CD14-positive monocyte (primary cell): ENCODE data around the gene BSDC1. TPM values are rescaled to one million over a fixed set of nuclear protein-coding genes. Genes with fewer than 3 reads are reported as not detected.

ENCODE experiments used
- DNase-seq, 3 donors: peaks; one replicate each; pipeline ENCODE4 v3.0.0-alpha.2; 2011 to 2022
- H2AFZ ChIP-seq: 2 replicates; pipeline ENCODE4 v1.6.0; 2012; ENCODE audit warnings: mild to moderate bottlenecking, low read depth, low read length, inconsistent platforms; ENCODE audit not compliant: insufficient read depth, poor library complexity, severe bottlenecking
- H3K27ac ChIP-seq, 2 donors: 1 replicate in 1 of 2; 2 replicates in 1 of 2; pipeline ENCODE4 v1.5.1; 2012 to 2013; ENCODE audit warnings: low read length in 2 of 2, control low read depth in 1 of 2, inconsistent platforms in 1 of 2, low read depth in 1 of 2, mild to moderate bottlenecking in 1 of 2
- H3K27me3 ChIP-seq, 2 donors: one replicate each; pipeline versions ENCODE4 v1.6.0 to v1.6.1; 2011 to 2013; ENCODE audit warnings: low read length in 2 of 2; ENCODE audit not compliant: control insufficient read depth in 2 of 2, insufficient read depth in 2 of 2
- H3K36me3 ChIP-seq, 2 donors: replicated peaks in 1 of 2; 1 replicate in 1 of 2; 2 replicates in 1 of 2; pipeline versions ENCODE4 v1.5.1 to v1.6.1; 2012 to 2013; ENCODE audit warnings: low read length in 2 of 2, control low read depth in 1 of 2, inconsistent platforms in 1 of 2, mild to moderate bottlenecking in 1 of 2; ENCODE audit not compliant: insufficient read depth in 2 of 2, control insufficient read depth in 1 of 2
- H3K4me1 ChIP-seq, 2 donors: 1 replicate in 1 of 2; 2 replicates in 1 of 2; pipeline versions ENCODE4 v1.5.1 to v1.6.1; 2012 to 2013; ENCODE audit warnings: low read length in 2 of 2, control low read depth in 1 of 2, inconsistent platforms in 1 of 2, mild to moderate bottlenecking in 1 of 2, moderate library complexity in 1 of 2; ENCODE audit not compliant: insufficient read depth in 2 of 2, control insufficient read depth in 1 of 2
- H3K4me2 ChIP-seq: replicated peaks from 2 replicates; pipeline ENCODE3; 2012; ENCODE audit warnings: low read length, moderate library complexity, mild to moderate bottlenecking; ENCODE audit not compliant: poor library complexity, severe bottlenecking; ENCODE audit errors: extremely low read depth
- H3K4me3 ChIP-seq, 3 experiments: fragments of 200-600 bp in 1 of 3; sonication (generic) in 1 of 3; replicated peaks in 1 of 3; 1 replicate in 2 of 3; 2 replicates in 1 of 3; pipeline ENCODE4 v1.5.1; 2011 to 2013; ENCODE audit warnings: low read length in 3 of 3, mild to moderate bottlenecking in 3 of 3, control low read depth in 2 of 3, low read depth in 2 of 3, inconsistent platforms in 1 of 3, moderate library complexity in 1 of 3
- H3K79me2 ChIP-seq: 2 replicates; pipeline ENCODE4 v1.6.0; 2012; ENCODE audit warnings: mild to moderate bottlenecking, control low read depth, inconsistent platforms, low read length, moderate library complexity; ENCODE audit not compliant: insufficient read depth
- H3K9ac ChIP-seq: 2 replicates; pipeline ENCODE4 v1.6.0; 2017; ENCODE audit warnings: low read length, mild to moderate bottlenecking; ENCODE audit not compliant: insufficient read depth, poor library complexity, severe bottlenecking
- H3K9me3 ChIP-seq, 2 donors: replicated peaks in 1 of 2; 1 replicate in 1 of 2; 2 replicates in 1 of 2; pipeline versions ENCODE4 v1.5.1 to v1.6.1; 2012 to 2013; ENCODE audit warnings: low read length in 2 of 2, control low read depth in 1 of 2; ENCODE audit not compliant: control insufficient read depth in 1 of 2, insufficient read depth in 1 of 2
- H4K20me1 ChIP-seq: 2 replicates; pipeline ENCODE4 v1.6.0; 2012; ENCODE audit warnings: mild to moderate bottlenecking, low read length, control low read depth, moderate library complexity; ENCODE audit not compliant: insufficient read depth
- H3K27ac Mint-ChIP-seq, 7 donors: one replicate each; pipeline ENCODE4 v1.8.0; 2020; ENCODE audit warnings: mild to moderate bottlenecking in 7 of 7, mixed read lengths in 7 of 7, moderate library complexity in 6 of 7, inconsistent platforms in 2 of 7
- H3K27me3 Mint-ChIP-seq, 3 donors: one replicate each; pipeline ENCODE4 v1.8.0; 2021 to 2022; ENCODE audit warnings: low read depth in 3 of 3, mild to moderate bottlenecking in 3 of 3, mixed read lengths in 3 of 3, moderate library complexity in 3 of 3, inconsistent platforms in 1 of 3
- H3K36me3 Mint-ChIP-seq, 2 donors: one replicate each; pipeline ENCODE4 v1.8.0; 2020; ENCODE audit warnings: mixed read lengths in 2 of 2, inconsistent platforms in 1 of 2, mild to moderate bottlenecking in 1 of 2
- H3K4me1 Mint-ChIP-seq: one replicate; pipeline ENCODE4 v1.8.0; 2020; ENCODE audit warnings: mild to moderate bottlenecking, mixed read lengths
- H3K4me3 Mint-ChIP-seq, 2 donors: one replicate each; pipeline ENCODE4 v1.8.0; 2020; ENCODE audit warnings: mild to moderate bottlenecking in 2 of 2, mixed read lengths in 2 of 2, moderate library complexity in 1 of 2
- H3K9me3 Mint-ChIP-seq, 7 donors: one replicate each; pipeline ENCODE4 v1.8.0; 2020 to 2022; ENCODE audit warnings: mixed read lengths in 7 of 7, mild to moderate bottlenecking in 6 of 7, moderate library complexity in 6 of 7, inconsistent platforms in 2 of 7
- WGBS: methylation state at CpG from one replicate; pipeline ENCODE4 v1.1.5; 2013; ENCODE audit warnings: missing lambda C conversion rate; ENCODE audit not compliant: insufficient coverage; 5-methylcytosine and 5-hydroxymethylcytosine counted together
- intact Hi-C, 2 donors: fragments of 100-400 bp; cut with micrococcal nuclease; formaldehyde crosslinking; loops; one replicate each; pipeline versions ENCODE4 v1.15.0 to v1.15.1; 2023
- polyA plus RNA-seq, 3 donors: library from polyadenylated mRNA; depleted of rRNA in 1 of 3; unstranded in 2 of 3; stranded (reverse) in 1 of 3; fragments of 300-500 nt in 2 of 3; fragments of >200 nt in 1 of 3; fragmentation: Illumina TruSeq in 2 of 3; gene quantifications; 1 replicate in 2 of 3; 2 replicates in 1 of 3; pipeline ENCODE4 v1.2.3, GENCODE V29; 2012 to 2021
- TF ChIP-seq, protein P1 (sequence below): fragments of 200-600 bp; IDR thresholded peaks from one replicate; pipeline ENCODE4 v1.8.0; 2022; ENCODE audit warnings: antibody characterized with exemption, mild to moderate bottlenecking

Gene BSDC1
- polyA plus RNA-seq, 3 donors: 19.0 to 42.4 (median 23.7) TPM

DNA sequence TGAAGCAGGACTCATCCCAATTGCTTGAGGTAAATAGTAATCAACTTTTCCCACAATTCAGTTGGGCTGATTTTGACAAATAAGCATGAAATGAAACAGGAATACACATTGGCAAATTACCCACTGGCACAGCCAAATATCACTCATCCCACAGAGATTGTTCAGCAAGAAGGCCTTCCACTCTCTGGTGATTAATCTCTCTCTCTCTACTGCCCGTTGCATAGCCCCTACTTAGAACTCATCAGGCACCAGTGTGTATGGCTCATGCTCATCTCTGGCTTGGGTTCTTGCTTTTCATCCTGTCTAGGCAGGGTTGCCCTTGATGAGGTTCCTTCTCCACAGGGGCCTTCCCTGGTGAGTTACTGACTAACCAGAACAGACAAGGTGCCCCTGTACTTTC is 1.1 kb downstream of the BSDC1 start:
- intact Hi-C loops: loop anchor here in 1 of 2 donors (5.0 to 10.0 kb wide), 6 partner anchors 41 to 1678 kb away; partner anchors contain the start of genes EIF3I, MARCKSL1, S100PBP and TMEM234
- H3K36me3 Mint-ChIP-seq: peaks cover 2 to 3% of the 10 kb centered on the region in 2 donors
- TF ChIP-seq, protein P1, sequence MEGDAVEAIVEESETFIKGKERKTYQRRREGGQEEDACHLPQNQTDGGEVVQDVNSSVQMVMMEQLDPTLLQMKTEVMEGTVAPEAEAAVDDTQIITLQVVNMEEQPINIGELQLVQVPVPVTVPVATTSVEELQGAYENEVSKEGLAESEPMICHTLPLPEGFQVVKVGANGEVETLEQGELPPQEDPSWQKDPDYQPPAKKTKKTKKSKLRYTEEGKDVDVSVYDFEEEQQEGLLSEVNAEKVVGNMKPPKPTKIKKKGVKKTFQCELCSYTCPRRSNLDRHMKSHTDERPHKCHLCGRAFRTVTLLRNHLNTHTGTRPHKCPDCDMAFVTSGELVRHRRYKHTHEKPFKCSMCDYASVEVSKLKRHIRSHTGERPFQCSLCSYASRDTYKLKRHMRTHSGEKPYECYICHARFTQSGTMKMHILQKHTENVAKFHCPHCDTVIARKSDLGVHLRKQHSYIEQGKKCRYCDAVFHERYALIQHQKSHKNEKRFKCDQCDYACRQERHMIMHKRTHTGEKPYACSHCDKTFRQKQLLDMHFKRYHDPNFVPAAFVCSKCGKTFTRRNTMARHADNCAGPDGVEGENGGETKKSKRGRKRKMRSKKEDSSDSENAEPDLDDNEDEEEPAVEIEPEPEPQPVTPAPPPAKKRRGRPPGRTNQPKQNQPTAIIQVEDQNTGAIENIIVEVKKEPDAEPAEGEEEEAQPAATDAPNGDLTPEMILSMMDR: no peak
- H3K4me1 Mint-ChIP-seq: peaks cover 21% of the 10 kb centered on the region
- no peaks in the 10 kb centered on the region for H3K27me3 ChIP-seq
- H3K79me2 ChIP-seq: peaks cover 45% of the 10 kb centered on the region
- peaks cover 0 to 2% (median 0%) of the 10 kb centered on the region in 3 donors for H3K27me3 Mint-ChIP-seq
- H3K9me3 Mint-ChIP-seq: peaks cover 0 to 4% (median 0%) of the 10 kb centered on the region in 7 donors
- no peaks in the 10 kb centered on the region for H3K9me3 ChIP-seq
- peak overlapping the region in 6 of 7 donors; percentile 99 to 100 (median 100) for H3K27ac Mint-ChIP-seq
- H2AFZ ChIP-seq: no peak overlapping the region
- peaks cover 16% of the 10 kb centered on the region for H4K20me1 ChIP-seq
- peak overlapping the region in 1 of 3 experiments; percentile 94 for H3K4me3 ChIP-seq
- DNase-seq: peak in 1 of 3 donors; percentile 20
- H3K4me1 ChIP-seq: peaks cover 24 to 32% of the 10 kb centered on the region in 2 donors
- H3K4me3 Mint-ChIP-seq: peak overlapping the region; percentile 98 to 100
- H3K36me3 ChIP-seq: peaks cover 24 to 35% of the 10 kb centered on the region in 2 donors
- 56% methylated on average over 1 of the region's 1 CpG for WGBS
- H3K9ac ChIP-seq: no peak overlapping the region
- peak overlapping the region; percentile 78 for H3K4me2 ChIP-seq
- peak overlapping the region in 1 of 2 donors; percentile 90 for H3K27ac ChIP-seq

DNA sequence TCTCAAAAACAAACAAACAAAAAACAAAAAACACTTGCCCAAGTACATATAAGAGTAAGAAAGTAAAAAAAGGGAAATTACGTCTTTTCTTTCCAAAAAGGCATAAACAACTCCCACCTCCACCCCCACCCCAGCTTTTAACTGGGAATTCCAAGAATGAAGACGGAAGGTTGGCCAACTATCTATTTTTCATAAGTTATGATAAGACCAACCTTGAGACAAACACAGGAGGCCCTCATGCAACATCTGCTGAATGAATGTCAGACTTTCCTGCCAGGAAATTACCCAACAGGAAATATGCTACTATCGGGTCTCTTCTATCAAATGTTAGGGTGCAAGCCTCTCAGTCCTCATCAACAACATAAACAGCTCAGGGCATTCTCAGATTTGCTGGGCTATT is 1.9 kb downstream of the BSDC1 start:
- peak overlapping the region in 5 of 7 donors; percentile 0 to 99 (median 59) for H3K27ac Mint-ChIP-seq
- peak overlapping the region in 1 of 3 experiments; percentile 14 for H3K4me3 ChIP-seq

More for the DNA sequence above, 1.9 kb downstream of the BSDC1 start:
- Mint-ChIP-seq H3K9me3 (peaks cover 0 to 4% (median 0%) of the 10 kb centered on the region in 7 donors), H3K36me3 (peaks cover 2 to 5% of the 10 kb centered on the region in 2 donors), H3K27me3 (no peaks in the 10 kb centered on the region), H3K4me3 (no peak overlapping the region), H3K4me1 (peaks cover 21% of the 10 kb centered on the region)
- peak overlapping the region in 1 of 2 donors; percentile 90 for H3K27ac ChIP-seq
- peaks cover 21% of the 10 kb centered on the region for H4K20me1 ChIP-seq
- no peaks in the 10 kb centered on the region for H3K9me3 ChIP-seq
- H2AFZ ChIP-seq: no peak overlapping the region
- peaks cover 45% of the 10 kb centered on the region for H3K79me2 ChIP-seq
- H3K4me1 ChIP-seq: peaks cover 24 to 32% of the 10 kb centered on the region in 2 donors
- no peak for DNase-seq
- H3K4me2 ChIP-seq: no peak overlapping the region
- TF ChIP-seq, protein P1: no peak
- no peaks in the 10 kb centered on the region for H3K27me3 ChIP-seq
- WGBS: 0% methylated on average over 1 of the region's 3 CpGs
- peaks cover 30 to 43% of the 10 kb centered on the region in 2 donors for H3K36me3 ChIP-seq
- intact Hi-C loops: loop anchor here in 1 of 2 donors (5.0 to 10.0 kb wide), 6 partner anchors 40 to 1678 kb away; partner anchors contain the start of genes EIF3I, MARCKSL1, S100PBP and TMEM234
- H3K9ac ChIP-seq: no peak overlapping the region
